ENCODE data around the gene ARRDC1.

ARRDC1 gene

GRCh38 chr9:137645211-137645610, 39.7 kb downstream of the ARRDC1 start:
- TF ChIP-seq GABPA (IDR thresholded peaks at IDR 0.05; ENCODE audit: low read depth) (no peak), REST (IDR thresholded peaks at IDR 0.05; ENCODE audit: insufficient replicate concordance, low read depth) (no peak), CTCF (IDR thresholded peaks at IDR 0.05; ENCODE audit: insufficient read depth, low read length) (no peak), POLR2AphosphoS5 (IDR thresholded peaks at IDR 0.05; ENCODE audit: low read depth) (no peak), SPI1 (IDR thresholded peaks at IDR 0.05; ENCODE audit: borderline replicate concordance, low read depth) (no peak)
- H3K4me3 ChIP-seq (replicated peaks; ENCODE audit: insufficient read depth, low read length): no peak overlapping the region
- no peak overlapping the region for H3K27ac ChIP-seq (replicated peaks)
- no peak for DNase-seq (ENCODE audit: low read depth in 1 of 2, low spot score in 1 of 2)
- no peaks in the 10 kb centered on the region for H3K27me3 ChIP-seq (ENCODE audit: insufficient read depth, poor library complexity, severe bottlenecking)

- H3K27me3 ChIP-seq (ENCODE audit: insufficient read depth, poor library complexity, severe bottlenecking): no peaks in the 10 kb centered on the region
- H3K27ac ChIP-seq (replicated peaks): peak overlapping the region; percentile 70
- TF ChIP-seq REST (IDR thresholded peaks at IDR 0.05; ENCODE audit: insufficient replicate concordance, low read depth) (no peak), SPI1 (IDR thresholded peaks at IDR 0.05; ENCODE audit: borderline replicate concordance, low read depth) (no peak), POLR2AphosphoS5 (IDR thresholded peaks at IDR 0.05; ENCODE audit: low read depth) (no peak), GABPA (IDR thresholded peaks at IDR 0.05; ENCODE audit: low read depth) (no peak), CTCF (IDR thresholded peaks at IDR 0.05; ENCODE audit: insufficient read depth, low read length) (no peak)
- no peak for DNase-seq (ENCODE audit: low read depth in 1 of 2, low spot score in 1 of 2)
- no peak overlapping the region for H3K4me3 ChIP-seq (replicated peaks; ENCODE audit: insufficient read depth, low read length)
These were observed 40.9 kb downstream of the ARRDC1 start for GRCh38 chr9:137646341-137646740.

- TF ChIP-seq REST (IDR thresholded peaks at IDR 0.05; ENCODE audit: insufficient replicate concordance, low read depth) (no peak), SPI1 (IDR thresholded peaks at IDR 0.05; ENCODE audit: borderline replicate concordance, low read depth) (peak; percentile 9; the same call in 1 of the 2 replicates)
- H3K27ac ChIP-seq (replicated peaks): peak overlapping the region; percentile 70
- H3K4me3 ChIP-seq (replicated peaks; ENCODE audit: insufficient read depth, low read length): no peak overlapping the region; the same call in 1 of the 2 replicates
- DNase-seq (ENCODE audit: low read depth in 1 of 2, low spot score in 1 of 2): peak in 1 of 2 experiments; percentile 65
- H3K27me3 ChIP-seq (ENCODE audit: insufficient read depth, poor library complexity, severe bottlenecking): no peaks in the 10 kb centered on the region
These were observed 41.7 kb downstream of the ARRDC1 start for GRCh38 chr9:137647096-137647714.

Measured in HL-60 (cell line).